Tibial artery (tissue), 4 donors: ENCODE results near the gene PLEKHA5.

Experiments used
- DNase-seq, 2 donors: peaks; one replicate each; pipeline ENCODE4 v3.0.0-alpha.2; 2019
- H3K27ac ChIP-seq, 2 donors: fragments of 200-600 bp; sonication (generic) in 1 of 2; 1 replicate in 1 of 2; 2 replicates in 1 of 2; pipeline ENCODE4 v1.5.1; 2018 to 2019; ENCODE audit warnings: mild to moderate bottlenecking in 1 of 2
- H3K27me3 ChIP-seq, 2 donors: fragments of 200-600 bp; sonication (generic) in 1 of 2; one replicate each; pipeline versions ENCODE4 v1.5.1 to v1.6.0; 2016 to 2019
- H3K36me3 ChIP-seq, 3 donors: fragments of 200-600 bp; sonication (generic) in 2 of 3; one replicate each; pipeline ENCODE4 v1.5.1; 2016 to 2019; ENCODE audit warnings: mild to moderate bottlenecking in 2 of 3
- H3K4me1 ChIP-seq, 4 donors: fragments of 200-600 bp; sonication (generic) in 2 of 4; 1 replicate in 3 of 4; 2 replicates in 1 of 4; pipeline ENCODE4 v1.5.1; 2016 to 2019
- H3K4me3 ChIP-seq, 2 donors: fragments of 200-600 bp; sonication (generic) in 1 of 2; 1 replicate in 1 of 2; 2 replicates in 1 of 2; pipeline ENCODE4 v1.5.1; 2018 to 2019; ENCODE audit warnings: mild to moderate bottlenecking in 2 of 2
- H3K9me3 ChIP-seq, 3 donors: fragments of 200-600 bp; sonication (generic) in 1 of 3; one replicate each; pipeline ENCODE4 v1.5.1; 2016 to 2019
- intact Hi-C: fragments of 100-400 bp; cut with DNase I; formaldehyde crosslinking; loops from one replicate; pipeline ENCODE4 v1.15.0; 2023; ENCODE audit warnings: low total_unique reads
- TF ChIP-seq, protein P1 (sequence below), 2 experiments: fragments of 200-600 bp in 1 of 2; fragments of 450-650 bp in 1 of 2; IDR thresholded peaks; one replicate each; pipeline ENCODE4 v1.5.1; 2017 to 2019; ENCODE audit warnings: antibody characterized with exemption in 2 of 2, mild to moderate bottlenecking in 1 of 2, moderate library complexity in 1 of 2

Gene PLEKHA5

DNA sequence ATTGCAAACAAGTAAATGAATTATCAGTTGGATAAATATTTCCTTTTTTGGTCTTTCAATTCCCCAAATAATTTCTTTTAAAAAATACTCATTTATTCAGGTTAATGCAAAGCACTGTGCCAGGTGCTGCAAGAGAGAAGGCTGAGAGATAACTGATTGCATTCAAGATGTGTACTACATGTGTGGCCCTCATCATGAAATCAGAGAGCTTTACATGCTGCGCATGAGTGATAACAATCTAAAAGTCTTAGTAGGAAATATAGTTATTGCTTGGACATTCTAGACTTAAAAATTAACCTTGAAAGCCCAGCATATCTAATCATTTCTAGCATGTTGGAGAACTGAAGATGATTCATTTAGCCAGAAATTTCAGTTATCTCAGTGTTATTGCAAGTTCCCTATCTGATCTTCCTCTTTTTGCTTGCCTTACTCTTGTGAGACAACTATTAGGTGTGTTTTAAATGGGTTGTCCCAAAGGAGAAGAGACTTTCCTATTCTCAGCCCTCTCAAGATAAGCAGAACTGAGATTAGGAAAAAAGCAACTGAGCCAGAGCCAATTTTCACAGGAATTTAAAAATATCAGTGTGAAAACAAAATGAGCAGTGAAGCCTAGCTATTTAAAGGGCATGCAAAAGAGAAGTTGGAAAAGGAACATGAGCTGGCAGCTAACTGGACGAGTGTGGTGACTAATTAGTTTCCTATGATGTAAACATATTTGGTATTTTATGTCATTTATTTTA is 60.9 kb downstream of the PLEKHA5 start:
- intact Hi-C loops = no loop called here
- Histone ChIP-seq H3K9me3 (no peaks in the 10 kb centered on the region), H3K4me3 (no peak overlapping the region), H3K36me3 (no peaks in the 10 kb centered on the region), H3K27me3 (no peaks in the 10 kb centered on the region), H3K4me1 (peaks cover 0 to 57% (median 17%) of the 10 kb centered on the region in 4 donors), H3K27ac (peak overlapping the region; percentile 2 to 37)
- DNase-seq = no peak
- TF ChIP-seq, protein P1, sequence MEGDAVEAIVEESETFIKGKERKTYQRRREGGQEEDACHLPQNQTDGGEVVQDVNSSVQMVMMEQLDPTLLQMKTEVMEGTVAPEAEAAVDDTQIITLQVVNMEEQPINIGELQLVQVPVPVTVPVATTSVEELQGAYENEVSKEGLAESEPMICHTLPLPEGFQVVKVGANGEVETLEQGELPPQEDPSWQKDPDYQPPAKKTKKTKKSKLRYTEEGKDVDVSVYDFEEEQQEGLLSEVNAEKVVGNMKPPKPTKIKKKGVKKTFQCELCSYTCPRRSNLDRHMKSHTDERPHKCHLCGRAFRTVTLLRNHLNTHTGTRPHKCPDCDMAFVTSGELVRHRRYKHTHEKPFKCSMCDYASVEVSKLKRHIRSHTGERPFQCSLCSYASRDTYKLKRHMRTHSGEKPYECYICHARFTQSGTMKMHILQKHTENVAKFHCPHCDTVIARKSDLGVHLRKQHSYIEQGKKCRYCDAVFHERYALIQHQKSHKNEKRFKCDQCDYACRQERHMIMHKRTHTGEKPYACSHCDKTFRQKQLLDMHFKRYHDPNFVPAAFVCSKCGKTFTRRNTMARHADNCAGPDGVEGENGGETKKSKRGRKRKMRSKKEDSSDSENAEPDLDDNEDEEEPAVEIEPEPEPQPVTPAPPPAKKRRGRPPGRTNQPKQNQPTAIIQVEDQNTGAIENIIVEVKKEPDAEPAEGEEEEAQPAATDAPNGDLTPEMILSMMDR (IDR thresholded peaks at IDR 0.05) = no peak

DNA sequence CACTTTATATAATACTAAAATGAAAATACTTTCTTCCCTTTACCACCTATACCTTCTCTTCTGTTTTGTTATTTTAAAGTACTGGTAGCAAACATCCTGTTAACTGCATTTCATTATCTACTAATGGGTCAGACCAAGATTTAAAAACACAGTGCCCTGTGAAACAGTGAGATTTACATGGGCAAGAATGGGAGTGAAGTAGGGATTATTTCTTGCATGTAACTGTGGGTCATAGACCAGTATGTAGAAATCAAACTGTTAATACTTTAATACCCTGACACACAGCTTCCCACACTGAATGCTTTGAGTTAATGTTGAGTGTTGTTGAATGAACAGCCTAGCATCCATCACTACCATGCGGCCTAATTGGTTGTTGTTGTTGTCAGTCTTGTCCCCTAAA is 61.6 kb downstream of the PLEKHA5 start:
- Histone ChIP-seq H3K27ac (peak overlapping the region; percentile 33 to 37), H3K9me3 (no peaks in the 10 kb centered on the region), H3K27me3 (no peaks in the 10 kb centered on the region), H3K4me3 (no peak overlapping the region), H3K36me3 (no peaks in the 10 kb centered on the region), H3K4me1 (peaks cover 0 to 55% (median 17%) of the 10 kb centered on the region in 4 donors)
- DNase-seq = no peak
- intact Hi-C loops = no loop called here
- TF ChIP-seq, protein P1 (IDR thresholded peaks at IDR 0.05) = no peak

DNA sequence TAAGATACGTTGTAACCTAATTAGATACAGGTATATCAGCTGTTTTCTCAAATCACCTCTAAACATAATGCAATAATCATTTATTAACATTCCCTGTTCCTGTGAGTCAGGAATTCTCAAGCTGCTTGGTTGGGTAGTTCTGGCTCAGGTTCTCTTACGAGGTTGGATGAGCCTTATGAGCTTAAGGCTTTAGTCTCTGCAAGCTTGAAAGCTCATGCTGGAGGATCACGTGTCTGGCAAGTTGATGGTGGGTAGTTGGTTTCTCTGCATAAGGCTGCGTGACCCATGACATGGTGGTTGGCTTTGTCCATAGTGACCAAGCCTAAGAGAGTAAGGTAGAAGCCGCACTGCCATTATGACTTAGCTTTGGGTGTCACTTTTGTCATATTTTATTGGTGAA is 62.0 kb downstream of the PLEKHA5 start:
- Histone ChIP-seq H3K27ac (peak overlapping the region; percentile 33 to 37), H3K27me3 (no peaks in the 10 kb centered on the region)
- intact Hi-C loops = no loop called here

DNA sequence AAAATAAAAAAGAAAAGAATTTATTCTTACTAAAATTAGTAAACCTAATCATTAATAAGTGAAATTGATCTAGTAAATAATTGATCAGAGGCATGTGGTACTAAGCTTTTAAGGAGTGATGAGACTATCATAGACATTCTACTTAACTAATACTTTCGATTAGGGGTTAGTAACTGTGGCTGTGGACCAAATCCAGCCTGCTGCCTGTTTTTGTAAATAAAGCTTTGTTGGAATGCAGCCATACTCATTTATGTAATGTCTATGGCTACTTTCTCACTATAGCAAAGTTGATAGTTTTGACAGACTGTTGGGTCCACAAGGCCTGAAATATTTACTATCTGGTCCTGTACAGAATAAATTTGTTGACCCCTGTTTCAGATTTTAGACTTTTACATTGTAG is 63.2 kb downstream of the PLEKHA5 start:
- Histone ChIP-seq H3K27ac (no peak overlapping the region), H3K4me3 (no peak overlapping the region), H3K9me3 (no peaks in the 10 kb centered on the region), H3K4me1 (peaks cover 0 to 40% (median 14%) of the 10 kb centered on the region in 4 donors), H3K36me3 (no peaks in the 10 kb centered on the region), H3K27me3 (no peaks in the 10 kb centered on the region)
- no peak for DNase-seq
- TF ChIP-seq, protein P1 (IDR thresholded peaks at IDR 0.05) = no peak
- intact Hi-C loops = no loop called here

More for the DNA sequence above, 62.0 kb downstream of the PLEKHA5 start:
- Histone ChIP-seq H3K4me3 (no peak overlapping the region), H3K4me1 (peaks cover 0 to 50% (median 16%) of the 10 kb centered on the region in 4 donors), H3K9me3 (no peaks in the 10 kb centered on the region), H3K36me3 (no peaks in the 10 kb centered on the region)
- TF ChIP-seq, protein P1 (IDR thresholded peaks at IDR 0.05) = no peak
- no peak for DNase-seq

DNA sequence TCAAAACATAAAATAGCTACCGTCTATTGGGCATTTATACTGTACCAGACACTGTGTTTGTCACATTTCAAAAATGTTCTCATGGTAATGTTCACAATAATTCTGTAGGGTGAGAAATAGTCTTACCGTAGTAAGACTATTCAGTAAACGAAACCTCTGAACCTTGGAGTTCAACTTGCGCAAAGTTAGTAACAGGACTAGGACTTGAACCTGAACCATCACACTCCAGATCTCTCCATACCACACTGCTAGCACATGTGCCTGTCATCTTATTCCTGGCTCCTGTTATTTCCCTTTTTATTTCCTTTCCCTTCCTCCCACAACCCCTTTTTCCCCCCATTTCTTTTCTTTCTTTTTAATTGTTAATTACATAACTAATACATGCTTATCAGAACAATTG is 65.4 kb downstream of the PLEKHA5 start:
- Histone ChIP-seq H3K27me3 (no peaks in the 10 kb centered on the region), H3K4me1 (peaks cover 0 to 19% (median 11%) of the 10 kb centered on the region in 4 donors), H3K36me3 (no peaks in the 10 kb centered on the region), H3K9me3 (no peaks in the 10 kb centered on the region), H3K4me3 (no peak overlapping the region), H3K27ac (no peak overlapping the region)
- DNase-seq = no peak
- TF ChIP-seq, protein P1 (IDR thresholded peaks at IDR 0.05) = no peak
- intact Hi-C loops = no loop called here
